GM18520 (cell line): ENCODE results near the gene CYS1.
"Not testable (repeated sequence)": the region's sequence is repeated elsewhere in the genome, so short reads cannot be mapped to it uniquely, and the experiment has no call there.

ENCODE experiments used
- ATAC-seq: cut with Tn5 transposase; IDR thresholded peaks from one replicate; pipeline ENCODE4 v1.9.1; 2021; ENCODE audit not compliant: unreplicated experiment

CYS1 gene

GRCh38 chr2:10031886-10032745, 48.1 kb downstream of the CYS1 start:
- ATAC-seq: no peak

GRCh38 chr2:10030798-10031197, 49.4 kb downstream of the CYS1 start:
- not testable (repeated sequence) for ATAC-seq

GRCh38 chr2:10030311-10030736, 49.9 kb downstream of the CYS1 start:
- ATAC-seq: no peak

- no peak for ATAC-seq
These were observed 50.4 kb downstream of the CYS1 start for GRCh38 chr2:10029875-10030223.

GRCh38 chr2:10028988-10029874, 51.0 kb downstream of the CYS1 start:
- peak; percentile 55 for ATAC-seq

GRCh38 chr2:10028407-10028987, 51.7 kb downstream of the CYS1 start:
- no peak for ATAC-seq

GRCh38 chr2:10027660-10028330, 52.4 kb downstream of the CYS1 start:
- ATAC-seq: no peak

GRCh38 chr2:10026940-10027569, 53.2 kb downstream of the CYS1 start:
- no peak for ATAC-seq

- no peak for ATAC-seq
These were observed 57.1 kb downstream of the CYS1 start for GRCh38 chr2:10022966-10023662.

- no peak for ATAC-seq
These were observed 57.8 kb downstream of the CYS1 start for GRCh38 chr2:10022445-10022844.

- no peak for ATAC-seq
These were observed 58.2 kb downstream of the CYS1 start for GRCh38 chr2:10022041-10022421.

GRCh38 chr2:10019602-10020400, 60.4 kb downstream of the CYS1 start:
- ATAC-seq: no peak

GRCh38 chr2:10019174-10019573, 61.0 kb downstream of the CYS1 start:
- ATAC-seq: no peak

GRCh38 chr2:10017313-10017941, 62.8 kb downstream of the CYS1 start:
- ATAC-seq: no peak

- no peak for ATAC-seq
These were observed 63.4 kb downstream of the CYS1 start for GRCh38 chr2:10016802-10017258.

- ATAC-seq: no peak
These were observed 64.0 kb downstream of the CYS1 start for GRCh38 chr2:10016001-10016801.

- not testable (repeated sequence) for ATAC-seq
These were observed 64.7 kb downstream of the CYS1 start for GRCh38 chr2:10015376-10015989.
